Measurements from ENCODE around the gene CLTB.
A peak's percentile ranks its signal among the peaks of the same experiment; 100 is the strongest.

Gene CLTB

GRCh38 chr5:176401281-176402205 lies 14.8 kb downstream of the CLTB start:
- no peak for DNase-seq (ENCODE audit: low read depth)

- no peak for DNase-seq (ENCODE audit: low read depth)
These were observed 15.8 kb downstream of the CLTB start for GRCh38 chr5:176400382-176401156.

GRCh38 chr5:176397736-176398420 lies 18.5 kb downstream of the CLTB start:
- no peak for DNase-seq (ENCODE audit: low read depth)

- DNase-seq (ENCODE audit: low read depth) = no peak
These were observed 20.0 kb downstream of the CLTB start for GRCh38 chr5:176396330-176396729.

- no peak for DNase-seq (ENCODE audit: low read depth)
These were observed 21.3 kb downstream of the CLTB start for GRCh38 chr5:176394881-176395675.

- DNase-seq (ENCODE audit: low read depth) = no peak
These were observed 22.2 kb downstream of the CLTB start for GRCh38 chr5:176394096-176394495.

GRCh38 chr5:176392526-176392925 lies 23.8 kb downstream of the CLTB start:
- no peak for DNase-seq (ENCODE audit: low read depth)

GRCh38 chr5:176391999-176392398 lies 24.3 kb downstream of the CLTB start:
- DNase-seq (ENCODE audit: low read depth) = no peak

- no peak for DNase-seq (ENCODE audit: low read depth)
These were observed 24.9 kb downstream of the CLTB start for GRCh38 chr5:176391479-176391878.

- no peak for DNase-seq (ENCODE audit: low read depth)
These were observed 26.9 kb downstream of the CLTB start for GRCh38 chr5:176389135-176390123.

GRCh38 chr5:176388444-176389134 lies 27.8 kb downstream of the CLTB start, which contains the start of the genes HIGD2A and NOP16:
Gene HIGD2A (plus strand): TSS chr5:176388751. CDS start chr5:176388820, 69 bp downstream.
Gene NOP16 (minus strand): TSS chr5:176388598. CDS start chr5:176388539, 59 bp downstream.
- DNase-seq (ENCODE audit: low read depth) = peak; percentile 99

GRCh38 chr5:176388003-176388443 lies 28.3 kb downstream of the CLTB start:
- no peak for DNase-seq (ENCODE audit: low read depth)

- no peak for DNase-seq (ENCODE audit: low read depth)
These were observed 28.9 kb downstream of the CLTB start for GRCh38 chr5:176387384-176387925.

GRCh38 chr5:176386491-176386890 lies 29.8 kb downstream of the CLTB start:
- DNase-seq (ENCODE audit: low read depth) = no peak

- no peak for DNase-seq (ENCODE audit: low read depth)
These were observed 31.3 kb downstream of the CLTB start for GRCh38 chr5:176384991-176385390.

GRCh38 chr5:176384366-176384930 lies 31.9 kb downstream of the CLTB start:
- no peak for DNase-seq (ENCODE audit: low read depth)

- no peak for DNase-seq (ENCODE audit: low read depth)
These were observed 32.4 kb downstream of the CLTB start for GRCh38 chr5:176383961-176384360.

- DNase-seq (ENCODE audit: low read depth) = no peak
These were observed 33.0 kb downstream of the CLTB start for GRCh38 chr5:176383248-176383905.

Measured in stimulated activated CD8-positive, alpha-beta memory T cell treated with anti-CD3 and anti-CD28 coated beads, Interleukin-15, amount 100 ng/mL, for 1 hour (primary cell).